T-helper 2 cell (primary cell): ENCODE results near the gene DUX4.
"Not testable (repeated sequence)": the region's sequence is repeated elsewhere in the genome, so short reads cannot be mapped to it uniquely, and the experiment has no call there.

Experiments
- DNase-seq, 5 experiments: peaks; one replicate each; pipeline versions ENCODE4 v3.0.0 to v3.0.0-alpha.2; 2012 to 2022
- total RNA-seq, 2 donors: gene quantifications; one replicate each; lab custom pipeline; 2026; lab: John Stamatoyannopoulos, UW

Gene DUX4
- 0 reads per million in 2 donors for total RNA-seq

GRCh38 chr4:190173428-190173827 lies at the start of gene DUX4:
DUX4 (plus strand) TSS chr4:190173774; CDS start chr4:190173774, 0 bp downstream.
- peak in 1 of 5 experiments; percentile 21 for DNase-seq

GRCh38 chr4:190175436-190175835 lies 1.9 kb downstream of the DUX4 start:
- not testable (repeated sequence) for DNase-seq

GRCh38 chr4:190177727-190178605 lies 4.4 kb downstream of the DUX4 start:
- peak in 1 of 5 experiments; percentile 4 for DNase-seq

GRCh38 chr4:190178606-190178990 lies 5.0 kb downstream of the DUX4 start:
- DNase-seq = not testable (repeated sequence)

GRCh38 chr4:190179030-190179739 lies 5.6 kb downstream of the DUX4 start:
- DNase-seq = not testable (repeated sequence)

- not testable (repeated sequence) for DNase-seq
These were observed 6.1 kb downstream of the DUX4 start for GRCh38 chr4:190179740-190180094.

GRCh38 chr4:190180947-190181346 lies 7.4 kb downstream of the DUX4 start:
- not testable (repeated sequence) for DNase-seq

- DNase-seq = peak in 1 of 5 experiments; percentile 5
These were observed 8.0 kb downstream of the DUX4 start for GRCh38 chr4:190181481-190182100.

- DNase-seq = not testable (repeated sequence)
These were observed 29.9 kb downstream of the DUX4 start for GRCh38 chr4:190203510-190203909.
